HL-60/S4 (cell line): ENCODE measurements around the gene SULT4A1.
"Not testable (repeated sequence)": the region's sequence is repeated elsewhere in the genome, so short reads cannot be mapped to it uniquely, and the experiment has no call there.

ENCODE experiments used
- in situ Hi-C: fragments of 300-500 bp; cut with MboI; formaldehyde crosslinking; loops from 2 replicates; pipeline ENCODE4 v1.14.3; 2022; ENCODE audit warnings: low sequenced_read_pairs

Gene SULT4A1

DNA sequence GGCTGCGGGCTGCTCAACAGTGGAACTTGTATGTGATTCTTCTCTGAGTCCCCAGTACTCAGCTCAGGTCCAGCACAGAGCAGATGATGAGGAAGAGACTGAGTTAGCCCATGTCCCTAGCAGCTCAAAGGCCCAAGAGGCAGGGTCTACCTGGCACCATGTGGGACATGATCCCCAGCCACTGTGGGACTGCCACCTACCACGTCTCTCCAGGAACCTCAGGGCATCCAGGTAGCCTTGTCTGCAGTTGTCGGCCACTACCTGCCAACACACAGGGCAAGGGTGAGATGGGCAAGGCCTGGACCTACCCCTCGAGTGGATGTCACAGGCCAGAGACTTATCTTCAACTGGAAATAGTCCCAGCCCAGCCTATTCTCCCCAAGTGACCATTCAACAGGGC, 25.1 kb upstream of the SULT4A1 start:
- in situ Hi-C loops, result no loop called here

DNA sequence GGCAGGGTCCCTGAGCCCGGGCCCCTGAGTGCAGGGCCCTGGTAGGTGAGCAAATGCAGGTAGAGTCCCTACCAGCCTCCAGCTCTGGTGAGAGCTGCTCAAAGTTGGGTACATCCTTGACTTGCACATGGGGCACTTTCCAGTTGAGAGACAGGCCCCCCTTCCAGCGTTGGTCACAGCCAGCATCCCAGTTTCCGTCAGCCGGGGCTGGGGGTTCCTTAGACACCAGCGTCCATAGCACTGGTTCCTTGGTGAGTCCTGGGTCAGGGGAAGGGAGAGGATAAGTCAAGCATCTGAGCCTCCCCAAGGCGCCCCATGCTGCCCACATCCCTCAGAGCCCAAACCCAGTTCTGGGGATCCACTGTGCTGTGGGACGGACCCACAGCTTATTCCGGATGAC, 23.9 kb upstream of the SULT4A1 start:
- in situ Hi-C loops, result no loop called here

DNA sequence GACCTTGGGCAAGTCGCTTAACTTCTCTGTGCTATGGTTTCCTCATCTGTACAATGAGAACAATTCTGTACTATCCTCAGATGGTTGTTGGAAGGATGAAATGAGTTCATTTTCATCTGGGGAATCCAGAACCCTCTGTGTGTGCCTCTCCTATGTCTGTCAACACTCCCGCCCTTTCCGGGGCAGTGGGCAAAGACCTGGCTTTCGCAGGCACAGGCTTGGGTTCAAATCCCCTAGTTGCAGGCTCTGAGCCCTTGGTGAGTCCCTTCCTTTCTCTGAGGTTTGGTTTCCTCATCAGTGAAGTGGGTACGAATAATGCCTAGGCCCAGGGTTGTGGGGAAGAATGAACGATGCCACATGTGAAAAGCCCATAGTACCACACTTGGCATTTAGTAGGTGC, 23.5 kb upstream of the SULT4A1 start:
- in situ Hi-C loops, result no loop called here

DNA sequence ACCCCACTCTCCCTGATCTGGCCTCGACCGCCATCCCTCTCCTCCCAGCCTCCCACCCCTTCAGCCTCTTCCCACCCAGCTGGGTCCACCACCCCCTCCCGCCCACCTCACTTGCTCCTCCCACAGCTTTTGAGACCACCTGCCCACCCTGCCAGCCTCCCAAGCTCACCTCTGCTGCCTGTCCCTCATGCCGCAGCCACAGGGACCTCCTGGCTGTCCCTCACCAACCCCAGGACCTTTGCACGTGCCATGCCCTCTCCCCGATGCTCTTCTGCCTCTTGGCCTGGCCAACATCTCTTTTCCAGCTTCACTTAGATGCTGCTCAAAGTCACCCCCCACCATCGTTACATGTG, 23.0 kb upstream of the SULT4A1 start:
- in situ Hi-C loops, result no loop called here

DNA sequence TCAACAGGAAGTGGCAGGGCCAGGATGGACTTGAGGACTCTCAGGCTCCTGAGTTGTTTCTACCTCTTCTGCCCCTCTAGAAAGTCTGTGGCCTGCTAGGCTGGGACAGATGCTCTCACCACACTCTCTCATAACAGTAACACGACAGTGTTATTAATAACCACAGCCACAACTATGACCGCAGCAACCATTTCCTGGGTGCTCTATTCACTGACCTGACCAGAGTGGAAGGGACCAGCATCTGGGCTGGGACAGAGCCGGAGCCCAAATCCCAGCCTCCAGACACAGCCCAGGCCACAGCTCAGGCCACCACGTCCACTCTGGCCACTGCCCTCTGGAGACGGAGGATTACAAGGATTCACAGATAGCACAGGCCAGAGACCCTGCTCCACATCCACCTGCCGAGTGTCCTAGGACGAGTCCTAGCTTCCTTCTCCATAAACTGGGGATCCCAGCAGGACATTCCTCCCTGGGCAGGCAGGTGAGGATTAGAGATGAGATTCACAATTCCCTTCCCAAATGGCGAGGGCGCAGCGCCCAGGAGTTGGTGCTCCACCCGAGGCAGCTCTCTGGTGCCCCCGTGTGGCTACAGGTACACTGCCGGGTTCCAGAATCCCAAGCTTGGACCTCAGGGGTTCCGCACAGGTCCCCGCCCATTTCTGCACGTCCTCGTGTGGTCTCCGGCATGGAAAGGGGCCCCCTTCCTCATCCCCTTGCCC, 22.4 kb upstream of the SULT4A1 start:
- in situ Hi-C loops, result no loop called here

DNA sequence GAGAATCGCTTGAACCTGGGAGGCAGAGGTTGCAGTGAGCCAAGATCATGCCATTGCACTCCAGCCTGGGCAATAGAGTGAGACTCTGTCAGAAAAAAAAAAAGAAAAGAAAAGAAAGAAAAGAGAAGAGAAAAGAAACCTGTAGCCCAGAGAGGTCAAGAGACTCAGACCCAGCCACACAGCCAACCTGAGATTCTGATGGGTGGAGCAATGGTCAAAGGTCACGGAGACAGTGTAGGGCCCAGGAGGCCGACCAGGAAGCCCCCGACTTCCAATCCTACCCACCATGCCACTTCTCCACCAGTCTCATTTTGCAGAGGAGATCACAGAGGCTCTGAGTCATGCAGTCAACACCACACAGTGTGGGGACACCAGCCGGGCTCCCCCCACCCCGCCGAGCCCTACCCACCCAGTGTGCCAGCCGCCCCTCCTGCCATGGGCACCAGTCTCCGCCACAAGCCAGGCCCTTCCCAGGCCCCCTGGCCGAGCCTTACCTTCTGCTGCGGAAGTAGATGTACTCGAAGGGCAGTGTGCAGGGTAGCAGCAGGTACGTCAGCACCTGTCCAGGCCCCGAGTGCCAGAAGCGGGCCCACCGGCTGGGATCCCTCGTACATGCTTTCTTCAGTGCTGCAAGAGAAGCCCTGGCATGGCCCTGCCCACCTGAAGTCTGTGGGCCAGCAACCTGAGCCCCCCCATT, 21.6 kb upstream of the SULT4A1 start:
- in situ Hi-C loops, result no loop called here

DNA sequence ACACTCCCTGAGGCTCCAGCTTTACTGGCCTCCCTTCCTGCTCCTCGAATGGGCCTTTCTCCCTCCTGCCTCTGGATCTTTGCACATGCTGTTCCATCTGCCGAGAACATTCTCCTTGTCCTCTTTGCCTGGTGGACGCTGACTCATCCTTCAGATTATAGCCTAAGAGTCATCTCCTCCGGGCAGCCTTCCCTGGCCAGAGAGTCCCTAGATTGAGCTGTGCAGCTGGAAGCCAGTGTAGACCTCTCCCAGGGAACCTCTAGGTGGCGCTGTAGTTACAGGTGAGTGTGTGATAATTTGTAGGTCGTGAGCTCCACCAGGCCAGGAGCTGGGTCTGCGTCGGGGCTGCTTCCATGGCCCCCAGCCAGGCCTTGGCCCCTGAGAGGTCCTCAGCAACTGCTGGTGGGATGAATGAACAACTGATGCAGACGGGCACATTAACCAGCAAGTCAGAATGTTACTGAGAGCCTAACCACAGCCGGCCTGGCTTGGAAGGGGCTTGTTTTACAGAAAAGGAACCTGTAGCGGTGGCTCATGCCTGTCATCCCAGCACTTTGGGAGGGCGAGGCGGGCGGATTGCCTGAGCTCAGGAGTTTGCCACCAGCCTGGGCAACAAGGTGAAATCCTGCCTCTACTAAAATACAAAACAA, 20.8 kb upstream of the SULT4A1 start:
- in situ Hi-C loops, result no loop called here

DNA sequence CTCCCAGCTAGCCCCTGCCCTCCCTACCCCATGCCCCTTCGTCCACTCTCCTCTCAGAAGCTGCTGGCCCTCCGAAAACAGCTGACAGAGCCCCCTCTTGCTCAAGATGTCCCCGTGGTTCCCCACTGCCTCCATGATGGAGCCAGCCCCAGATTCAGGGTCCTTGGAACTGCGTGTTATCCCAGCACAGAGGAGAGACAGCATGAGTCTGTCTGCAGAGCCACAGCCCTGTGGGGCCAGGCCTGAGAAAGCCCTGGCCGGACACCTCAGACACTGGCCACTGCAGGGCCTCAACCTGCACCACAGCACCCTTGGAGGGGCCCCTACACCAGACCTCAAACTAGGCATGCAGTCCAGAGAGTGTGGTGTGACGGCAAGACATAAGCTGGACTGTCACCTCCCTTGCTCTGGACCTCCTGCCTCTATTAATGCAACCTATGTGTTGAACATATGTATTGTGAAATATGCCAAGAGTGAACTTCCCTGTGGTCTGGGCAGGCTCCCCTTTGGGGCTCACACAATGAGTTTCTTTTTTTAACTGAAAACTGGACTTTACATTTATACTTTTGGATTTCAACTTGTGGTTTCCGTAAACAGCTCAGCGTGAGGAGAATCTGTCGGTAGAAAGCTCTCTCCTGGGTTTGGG, 19.9 kb upstream of the SULT4A1 start:
- in situ Hi-C loops, result no loop called here

DNA sequence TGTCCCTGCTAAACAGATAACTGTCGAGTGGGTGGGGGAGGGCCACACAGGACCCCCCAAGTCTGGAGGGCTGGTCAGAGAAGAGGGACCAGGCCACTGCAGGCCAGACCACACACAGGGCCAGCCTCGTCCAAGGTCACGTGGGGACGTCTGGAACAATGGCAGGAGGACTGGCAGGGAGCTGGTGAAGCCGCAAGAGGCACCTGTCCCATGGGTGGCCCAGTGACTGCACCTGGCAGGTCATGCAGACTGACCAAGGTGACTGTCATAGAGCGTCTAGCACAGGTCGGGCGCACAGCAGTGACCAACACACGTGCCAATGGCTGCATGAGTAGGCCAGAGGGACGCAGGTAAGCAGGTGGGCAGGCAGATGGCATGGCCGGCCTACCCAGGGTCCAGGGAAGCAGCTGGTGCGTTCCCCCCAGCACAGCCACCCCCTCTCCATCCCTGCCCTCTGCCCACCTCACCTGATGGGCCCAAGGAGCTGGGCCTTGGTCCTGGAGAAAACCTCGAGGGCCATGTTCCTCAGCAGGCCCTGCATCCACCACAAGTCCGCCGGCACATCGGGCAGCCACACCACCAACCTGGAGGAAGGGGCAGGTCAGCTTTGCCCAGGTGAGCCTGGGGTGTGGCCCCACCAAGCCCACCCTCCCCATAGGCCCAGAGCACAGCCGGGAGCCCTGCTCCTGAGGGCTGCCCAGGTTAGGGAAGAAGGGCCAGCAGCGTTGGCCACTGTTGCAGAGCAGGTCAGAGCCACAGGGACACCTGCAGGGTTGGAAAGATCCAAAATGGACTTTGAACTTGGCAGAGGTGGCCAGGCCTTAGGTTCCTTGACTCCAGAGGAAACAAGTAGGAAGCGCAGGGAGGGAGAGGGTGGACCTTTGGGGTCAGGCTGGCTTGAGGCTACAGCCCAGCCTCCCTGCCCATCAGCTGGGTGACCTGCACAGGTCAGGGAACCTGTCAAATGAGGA, 19.1 kb upstream of the SULT4A1 start:
- in situ Hi-C loops, result no loop called here

DNA sequence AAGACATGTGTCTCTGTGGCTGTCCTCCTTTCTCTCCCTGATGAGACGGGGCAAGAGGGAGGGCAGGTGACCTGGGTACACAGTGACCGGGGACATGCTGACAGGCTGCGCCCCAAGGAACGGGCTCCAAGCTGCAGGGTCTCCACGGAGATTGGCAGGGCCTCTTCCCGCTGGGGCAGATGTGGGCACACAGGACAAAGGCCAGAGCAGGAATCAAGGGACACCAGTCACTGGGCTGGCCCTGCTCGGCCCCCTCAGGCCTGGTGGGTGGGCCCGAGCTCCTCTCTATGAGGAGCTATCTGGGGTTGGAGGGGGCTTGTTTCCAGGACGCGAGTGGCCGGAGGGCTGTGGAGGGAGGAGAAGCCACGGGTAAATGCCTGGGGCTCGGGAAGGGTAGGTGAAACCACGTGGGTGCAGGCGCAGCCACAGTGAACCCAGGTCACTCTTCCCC, 18.3 kb upstream of the SULT4A1 start:
- in situ Hi-C loops, result no loop called here

DNA sequence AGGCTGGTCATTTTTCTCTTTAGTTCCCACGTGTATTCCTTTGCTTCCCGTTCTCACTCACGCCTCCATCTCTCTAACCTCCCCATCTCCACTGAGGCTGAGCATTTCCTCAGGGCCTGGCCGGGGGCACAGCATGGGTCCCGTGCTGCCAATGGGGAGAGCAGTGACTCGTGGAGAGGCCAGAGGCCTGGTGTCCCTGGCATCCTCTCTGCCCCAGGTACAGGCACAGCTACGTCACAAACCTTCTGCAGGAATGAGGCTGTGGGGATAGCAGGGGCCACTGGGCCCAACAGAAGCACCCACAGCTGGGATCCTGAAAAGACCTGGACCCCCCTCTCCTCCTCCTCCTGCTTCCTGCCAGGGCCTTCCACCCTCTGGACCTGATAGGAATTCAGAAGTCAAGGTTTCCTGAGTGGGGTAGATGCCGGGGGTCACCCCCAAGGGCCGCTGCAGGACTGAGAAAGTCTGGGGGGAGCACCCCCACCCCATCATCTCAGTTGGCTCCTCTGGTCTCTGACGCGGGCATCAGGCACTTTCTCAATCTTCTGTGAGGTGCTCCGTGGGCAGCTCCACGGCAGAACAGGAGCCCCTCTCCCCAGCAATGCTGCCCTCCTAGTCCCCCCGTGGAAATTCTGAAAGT, 17.7 kb upstream of the SULT4A1 start:
- in situ Hi-C loops, result no loop called here

DNA sequence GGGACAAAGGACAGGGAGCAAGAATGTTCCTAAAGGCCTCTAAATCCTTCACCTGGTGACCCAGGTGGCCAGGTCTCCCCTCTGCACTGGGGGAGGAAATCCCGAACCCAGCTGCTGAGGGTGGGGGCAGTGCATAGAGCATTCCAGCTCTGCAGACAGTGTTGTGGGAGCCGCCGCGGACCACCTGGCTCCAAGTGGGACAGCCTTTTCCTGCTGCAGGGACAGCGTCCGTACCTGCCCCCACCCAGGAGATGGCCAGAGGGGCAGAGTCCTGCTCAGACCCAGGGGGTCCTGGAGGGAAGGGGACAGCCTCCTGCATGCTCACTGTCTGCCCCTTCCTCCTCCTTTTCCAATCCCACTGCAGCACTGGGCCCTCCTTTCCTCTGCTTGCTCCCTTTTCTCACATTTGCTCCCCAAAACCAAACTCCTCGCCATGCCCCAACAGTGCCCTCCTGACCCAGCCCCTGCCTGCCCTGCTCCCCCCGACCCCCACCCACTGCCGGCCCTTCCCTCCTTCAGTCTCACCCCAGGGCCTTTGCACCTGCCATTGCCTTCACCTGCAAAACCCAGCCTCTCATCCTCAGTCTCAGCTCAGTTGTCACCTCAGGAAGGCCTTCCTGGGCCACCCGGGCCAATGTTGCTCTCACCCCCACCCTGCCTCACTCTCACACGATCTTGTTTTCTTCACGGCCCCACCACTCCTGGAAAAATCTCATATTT, 16.7 kb upstream of the SULT4A1 start:
- in situ Hi-C loops, result no loop called here

DNA sequence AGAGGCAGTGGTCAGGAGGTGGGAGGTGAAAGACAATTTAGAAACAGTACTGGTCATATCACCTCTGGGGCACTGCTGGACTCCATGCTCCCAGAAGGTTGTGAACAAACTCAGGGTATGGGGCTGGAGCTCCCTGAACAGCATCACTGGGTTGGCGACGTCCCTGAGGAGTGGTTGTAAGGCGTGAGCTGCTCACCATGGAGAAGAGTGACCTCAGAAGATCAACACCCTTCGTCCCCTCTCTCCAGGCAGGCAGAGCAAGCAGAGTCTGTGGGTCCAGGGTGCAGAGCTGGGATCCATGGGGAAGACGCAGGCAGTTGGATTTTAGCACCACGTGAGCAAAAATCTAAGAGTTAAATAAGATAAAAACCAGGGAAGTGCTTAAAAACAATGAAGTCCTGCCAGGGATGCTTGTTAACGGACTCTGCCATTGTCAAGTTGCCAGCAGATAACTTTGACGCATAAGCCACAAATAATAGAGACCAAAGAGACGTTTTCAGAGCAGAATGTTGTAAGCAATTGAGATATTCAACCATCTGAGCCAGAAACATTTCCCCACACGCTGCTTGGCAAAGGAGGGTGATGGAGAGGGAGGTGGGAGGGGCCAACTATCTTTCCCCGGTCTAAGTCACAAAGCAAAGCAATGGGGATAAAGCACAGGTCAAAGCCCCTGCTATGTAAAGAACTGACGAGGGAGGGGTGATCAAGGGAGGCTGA, 15.9 kb upstream of the SULT4A1 start:
- in situ Hi-C loops, result no loop called here

DNA sequence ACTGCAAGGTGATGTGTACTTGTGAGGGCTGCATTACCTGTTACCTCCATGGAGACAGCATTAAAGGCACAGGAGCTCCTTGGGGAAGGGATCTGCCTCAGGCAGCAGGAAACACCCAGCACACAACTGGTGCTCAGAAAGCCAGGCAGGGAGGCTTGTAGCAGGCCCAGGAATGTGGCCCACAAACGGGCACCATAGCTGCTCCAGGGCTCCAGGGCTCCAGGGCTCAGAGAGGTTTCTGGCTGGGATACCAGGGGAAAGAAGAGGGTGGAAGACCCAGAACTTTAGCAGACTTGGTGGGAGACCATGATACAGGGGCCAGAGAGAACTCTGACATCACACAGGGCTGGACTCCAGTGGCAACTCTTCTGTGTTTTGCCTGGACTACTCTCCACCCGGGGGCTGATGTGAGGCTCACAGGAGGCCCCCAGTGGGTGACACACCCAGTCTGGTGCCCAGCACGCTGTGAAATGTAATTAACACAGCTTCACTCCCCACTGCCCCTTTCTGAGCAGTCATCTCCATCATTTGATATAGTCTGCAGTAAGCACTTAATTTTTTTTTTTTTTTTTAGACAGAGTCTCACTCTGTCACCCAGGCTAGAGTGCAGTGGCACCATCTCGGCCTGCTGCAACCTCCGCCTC, 14.7 kb upstream of the SULT4A1 start:
- in situ Hi-C loops, result no loop called here

DNA sequence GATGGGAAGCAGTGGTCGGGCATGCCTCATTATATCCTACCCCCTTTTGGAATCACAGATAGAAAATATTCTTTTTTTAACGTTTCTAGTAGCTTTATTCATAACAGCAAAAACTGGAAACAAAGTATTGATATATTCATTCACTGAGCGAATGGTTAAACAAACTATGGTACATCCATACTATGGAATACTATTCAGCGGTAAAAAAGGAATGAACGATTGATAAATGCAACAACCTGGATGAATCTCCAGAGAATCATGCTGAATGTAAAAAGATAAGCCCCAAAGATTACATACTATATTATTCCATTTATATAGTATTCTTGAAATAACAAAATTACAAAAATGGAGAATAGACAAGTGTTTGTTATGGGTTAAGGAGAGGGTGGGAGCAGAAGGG, 7.5 kb upstream of the SULT4A1 start:
- in situ Hi-C loops, result no loop called here

DNA sequence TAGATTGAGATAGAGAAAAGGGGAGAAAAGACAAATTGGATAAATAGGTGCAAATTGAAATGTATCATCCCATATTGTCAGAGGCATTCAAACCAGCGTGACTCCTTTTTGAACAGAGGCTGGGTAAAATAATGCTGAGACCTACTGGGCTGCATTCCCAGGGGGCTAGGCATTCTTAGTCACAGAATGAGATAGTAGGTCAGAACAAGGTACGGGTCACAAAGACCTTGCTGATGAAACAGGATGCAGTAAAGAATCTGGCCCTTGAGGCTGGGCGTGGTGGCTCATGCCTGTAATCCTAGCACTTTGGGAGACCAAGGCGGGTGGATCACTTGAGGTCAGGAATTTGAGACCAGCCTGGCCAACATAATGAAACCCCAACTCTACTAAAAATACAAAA, 6.7 kb upstream of the SULT4A1 start:
- in situ Hi-C loops, result not testable (repeated sequence)

DNA sequence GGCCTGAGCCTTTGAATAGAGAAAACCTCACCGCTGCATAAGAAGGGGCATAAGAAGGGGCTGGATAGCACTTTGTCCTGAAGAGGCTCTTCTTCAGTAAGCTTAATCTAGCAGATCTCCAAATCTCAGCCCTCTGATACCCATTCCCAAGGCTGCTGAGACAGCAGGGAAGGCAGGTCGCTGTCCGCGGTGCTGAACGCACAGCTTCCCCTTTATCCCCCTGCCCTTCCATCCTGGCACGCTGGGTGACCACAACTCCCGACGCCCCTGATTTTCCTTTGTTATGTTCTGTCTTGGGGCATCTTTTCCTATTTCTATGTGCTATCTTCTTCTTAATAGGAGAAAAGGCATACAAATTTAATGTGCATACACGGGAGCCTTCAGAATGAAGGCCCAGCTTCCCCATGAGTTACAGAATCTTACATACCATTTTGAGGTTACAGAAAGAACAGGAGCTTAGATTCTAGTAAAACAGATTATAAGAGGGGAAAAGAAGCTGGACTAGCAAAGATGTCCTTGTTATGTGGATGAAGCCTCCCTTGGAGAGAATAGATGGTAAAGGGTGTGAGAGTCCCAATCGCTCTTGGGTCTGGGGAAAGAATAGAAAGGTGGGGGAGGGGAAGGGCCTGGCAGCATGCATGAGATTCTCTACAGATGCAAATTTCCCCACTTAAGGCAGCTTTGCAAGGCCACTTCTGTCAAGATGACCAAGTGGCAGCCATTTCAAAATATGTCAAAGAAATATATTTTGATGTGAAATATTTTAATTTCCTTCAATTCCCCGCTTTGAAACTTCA, 5.7 kb upstream of the SULT4A1 start:
- in situ Hi-C loops, result no loop called here

DNA sequence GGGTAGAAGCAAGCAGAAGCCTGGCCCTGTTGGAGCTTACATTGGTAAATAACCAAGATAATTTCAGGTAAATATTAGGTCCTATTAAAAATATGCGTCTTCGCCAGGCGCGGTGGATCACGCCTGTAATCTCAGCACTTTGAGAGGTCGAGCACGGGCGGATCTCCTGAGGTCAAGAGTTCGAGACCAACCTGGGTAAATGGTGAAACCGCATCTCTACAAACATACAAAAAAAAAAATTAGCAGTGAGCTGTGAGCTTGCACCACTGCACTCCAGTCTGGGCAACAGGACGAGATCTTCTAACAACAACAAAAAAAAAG, 529 bp upstream of the SULT4A1 start:
- in situ Hi-C loops, result no loop called here
